Neural crest cell (in vitro differentiated cells): ENCODE measurements around the gene CCDC68. TPM values are rescaled to one million over a fixed set of nuclear protein-coding genes. Genes with fewer than 3 reads are reported as not detected.

Source experiments
- DNase-seq: peaks from one replicate; pipeline ENCODE4 v3.0.0; 2021; ENCODE audit warnings: low read depth, mixed read lengths, low spot score
- H3K27ac Mint-ChIP-seq: one replicate; pipeline ENCODE4 v1.8.0; 2021; ENCODE audit warnings: mild to moderate bottlenecking, mixed read lengths; ENCODE audit not compliant: unreplicated experiment
- H3K27me3 Mint-ChIP-seq: 2 replicates; pipeline ENCODE4 v1.8.0; 2021; ENCODE audit warnings: low read depth, mild to moderate bottlenecking, mixed read lengths
- H3K36me3 Mint-ChIP-seq: 2 replicates; pipeline ENCODE4 v1.8.0; 2021; ENCODE audit warnings: low read depth, mild to moderate bottlenecking, mixed read lengths
- H3K4me1 Mint-ChIP-seq: 2 replicates; pipeline ENCODE4 v1.8.0; 2021; ENCODE audit warnings: mixed read lengths
- H3K4me3 Mint-ChIP-seq: one replicate; pipeline ENCODE4 v1.8.0; 2021; ENCODE audit warnings: mild to moderate bottlenecking, mixed read lengths
- H3K9me3 Mint-ChIP-seq: 2 replicates; pipeline ENCODE4 v1.8.0; 2021; ENCODE audit warnings: mixed read lengths
- CTCF ChIP-seq: fragments of 200-600 bp; sonication (generic); conservative IDR thresholded peaks from 2 replicates; pipeline ENCODE4 v1.5.0; 2021; ENCODE audit warnings: antibody characterized with exemption, mild to moderate bottlenecking
- total RNA-seq: library from RNA; stranded (reverse); gene quantifications from 2 replicates; pipeline ENCODE4 v1.2.1, GENCODE V29; 2021

The CCDC68 gene
- total RNA-seq, 1 donor from 2014 or later: not detected

- no peak for DNase-seq
- H3K27me3 Mint-ChIP-seq: no peaks in the 10 kb centered on the region
These were observed 1.8 kb upstream of the CCDC68 start for GRCh38 chr18:54961016-54961423.

GRCh38 chr18:54960197-54960596 is 936 bp upstream of the CCDC68 start:
- no peak overlapping the region for H3K4me3 Mint-ChIP-seq
- no peaks in the 10 kb centered on the region for H3K9me3 Mint-ChIP-seq
- TF ChIP-seq CTCF: no peak
- no peak overlapping the region for H3K27ac Mint-ChIP-seq
- no peaks in the 10 kb centered on the region for H3K27me3 Mint-ChIP-seq
- H3K4me1 Mint-ChIP-seq: no peaks in the 10 kb centered on the region
- no peaks in the 10 kb centered on the region for H3K36me3 Mint-ChIP-seq
- no peak for DNase-seq

More at GRCh38 chr18:54961016-54961423, 1.8 kb upstream of the CCDC68 start:
- Mint-ChIP-seq H3K4me3 (no peak overlapping the region), H3K4me1 (no peaks in the 10 kb centered on the region), H3K36me3 (no peaks in the 10 kb centered on the region), H3K27ac (no peak overlapping the region), H3K9me3 (no peaks in the 10 kb centered on the region)
- no peak for TF ChIP-seq CTCF

GRCh38 chr18:54957996-54958395 is 1.3 kb downstream of the CCDC68 start:
- no peak for TF ChIP-seq CTCF
- H3K36me3 Mint-ChIP-seq: no peaks in the 10 kb centered on the region
- H3K4me1 Mint-ChIP-seq: no peaks in the 10 kb centered on the region
- no peaks in the 10 kb centered on the region for H3K27me3 Mint-ChIP-seq
- no peaks in the 10 kb centered on the region for H3K9me3 Mint-ChIP-seq
- DNase-seq: no peak
- H3K27ac Mint-ChIP-seq: no peak overlapping the region
- H3K4me3 Mint-ChIP-seq: no peak overlapping the region

- DNase-seq: no peak
- Mint-ChIP-seq H3K4me1 (no peaks in the 10 kb centered on the region), H3K4me3 (no peak overlapping the region), H3K9me3 (no peaks in the 10 kb centered on the region), H3K36me3 (no peaks in the 10 kb centered on the region), H3K27me3 (no peaks in the 10 kb centered on the region), H3K27ac (no peak overlapping the region)
- TF ChIP-seq CTCF: no peak
These were observed 1.9 kb downstream of the CCDC68 start for GRCh38 chr18:54957296-54957832.

- no peak overlapping the region for H3K27ac Mint-ChIP-seq
- no peak for TF ChIP-seq CTCF
- no peaks in the 10 kb centered on the region for H3K4me1 Mint-ChIP-seq
- no peaks in the 10 kb centered on the region for H3K27me3 Mint-ChIP-seq
- DNase-seq: no peak
- no peaks in the 10 kb centered on the region for H3K36me3 Mint-ChIP-seq
- H3K9me3 Mint-ChIP-seq: no peaks in the 10 kb centered on the region
- H3K4me3 Mint-ChIP-seq: no peak overlapping the region
These were observed 2.8 kb downstream of the CCDC68 start for GRCh38 chr18:54956506-54956905.
